Activated T-helper 1 cell treated with anti-CD3 and anti-CD28 coated beads, Interleukin-2, amount 50 U/mL, for 16 hours (primary cell): ENCODE data around the gene PRAMEF7.
"Not testable (repeated sequence)": the region's sequence is repeated elsewhere in the genome, so short reads cannot be mapped to it uniquely, and the experiment has no call there.

ENCODE experiments used
- DNase-seq, 2 donors: peaks; one replicate each; pipeline ENCODE4 v3.0.0-alpha.2; 2020; ENCODE audit warnings: low read depth in 1 of 2, low spot score in 1 of 2

Gene PRAMEF7

GRCh38 chr1:12916310-12916709 lies at the start of gene PRAMEF7:
TSS of gene PRAMEF7 (plus strand) at chr1:12916610. CDS start at chr1:12917693, 1,083 bp downstream.
- not testable (repeated sequence) for DNase-seq

DNA sequence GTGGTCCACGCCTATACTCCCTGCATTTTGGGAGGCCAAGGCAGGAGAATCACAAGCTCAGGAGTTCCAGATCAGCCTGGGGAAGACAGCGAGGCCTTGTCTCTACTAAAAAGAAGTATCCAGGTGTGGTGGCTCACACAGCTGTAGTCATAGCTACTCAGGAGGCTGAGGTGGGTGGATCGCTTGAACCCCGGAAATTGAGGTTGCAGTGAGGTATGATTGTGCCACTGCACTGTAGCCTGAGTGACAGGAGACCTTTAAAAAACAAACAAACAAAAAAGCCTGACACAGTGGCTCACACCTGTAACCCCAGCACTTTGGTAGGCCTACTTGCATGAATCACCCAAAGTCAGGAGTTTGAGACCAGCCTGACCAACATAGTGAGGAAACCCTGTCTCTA lies 38.0 kb upstream of the PRAMEF7 start:
- DNase-seq: not testable (repeated sequence)

DNA sequence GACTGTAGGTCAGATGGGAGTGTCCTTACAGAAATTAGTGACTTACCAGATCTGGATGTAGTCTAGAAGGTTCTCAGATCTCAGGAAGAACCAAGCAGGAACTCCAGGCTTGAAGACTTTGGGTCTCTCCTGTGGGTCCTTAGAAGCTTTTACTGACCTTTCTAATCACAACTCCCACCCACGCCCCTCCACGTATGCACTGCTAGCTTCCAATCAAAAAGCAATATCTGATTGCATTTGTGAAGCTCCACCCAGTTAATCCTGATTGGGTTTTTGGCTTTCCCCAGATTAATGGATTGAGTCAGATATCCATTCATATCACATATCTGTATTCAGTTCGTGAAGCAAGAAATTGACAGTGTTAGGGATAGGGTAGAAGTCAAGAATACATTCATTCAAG lies 30.3 kb upstream of the PRAMEF7 start, which contains the start of gene PRAMEF4:
Gene PRAMEF4, minus strand, starts transcription at position 101 of the 400 bp plus-strand sequence. CDS start 2,807 bp downstream, outside the sequence.
- DNase-seq: not testable (repeated sequence)

DNA sequence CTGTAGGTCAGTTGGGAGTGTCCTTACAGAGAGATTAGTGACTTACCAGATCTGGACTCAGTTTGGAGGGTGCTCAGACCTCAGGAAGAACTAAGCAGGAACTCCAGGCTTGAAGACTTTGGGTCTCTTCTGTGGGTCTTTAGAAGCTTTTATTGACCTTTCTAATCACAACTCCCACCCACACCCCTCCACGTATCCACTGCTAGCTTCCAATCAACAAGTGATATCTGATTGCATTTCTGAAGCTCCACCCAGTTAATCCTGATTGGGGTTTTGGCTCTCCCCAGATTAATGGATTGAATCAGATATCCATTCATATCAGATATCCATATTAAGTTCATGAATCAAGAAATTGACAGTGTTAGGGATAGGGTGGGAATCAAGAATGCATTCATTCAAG lies 18.2 kb upstream of the PRAMEF7 start, which contains the start of gene PRAMEF10:
Gene PRAMEF10, minus strand, starts transcription at position 101 of the 400 bp plus-strand sequence. CDS start 2,423 bp downstream, outside the sequence.
- not testable (repeated sequence) for DNase-seq

GRCh38 chr1:12899186-12899585 lies 17.2 kb upstream of the PRAMEF7 start:
- not testable (repeated sequence) for DNase-seq

- not testable (repeated sequence) for DNase-seq
Measured at GRCh38 chr1:12903793-12904572, 12.4 kb upstream of the PRAMEF7 start.

GRCh38 chr1:12921749-12922148 lies 5.3 kb downstream of the PRAMEF7 start:
- not testable (repeated sequence) for DNase-seq

DNA sequence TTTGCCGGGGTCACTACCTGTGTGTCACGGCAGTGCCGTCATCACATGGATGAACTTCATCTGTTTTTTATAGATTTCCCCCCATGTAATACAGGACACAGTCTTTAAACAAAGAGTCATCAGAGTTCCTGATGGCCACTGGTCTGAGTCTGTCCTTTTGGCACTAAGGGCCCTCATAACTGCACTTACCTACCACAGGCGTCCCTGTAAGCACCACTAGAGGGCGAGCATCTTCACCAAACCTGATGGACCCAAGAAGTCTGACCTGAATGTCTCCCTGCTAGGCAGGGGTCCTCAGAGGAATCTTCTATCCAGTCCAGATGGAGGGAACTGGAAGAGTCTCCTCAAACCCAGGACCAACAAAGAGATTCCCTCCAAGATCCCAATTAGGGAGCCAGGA lies 8.0 kb downstream of the PRAMEF7 start:
- not testable (repeated sequence) for DNase-seq

- DNase-seq: not testable (repeated sequence)
Measured at GRCh38 chr1:12947480-12947879, 31.1 kb downstream of the PRAMEF7 start, which contains the start of gene PRAMEF6. TSS of gene PRAMEF6 (minus strand) at chr1:12947580. CDS start at chr1:12942518, 5,062 bp downstream.
